Measurements from ENCODE around the gene KCTD21.

Gene KCTD21

DNA sequence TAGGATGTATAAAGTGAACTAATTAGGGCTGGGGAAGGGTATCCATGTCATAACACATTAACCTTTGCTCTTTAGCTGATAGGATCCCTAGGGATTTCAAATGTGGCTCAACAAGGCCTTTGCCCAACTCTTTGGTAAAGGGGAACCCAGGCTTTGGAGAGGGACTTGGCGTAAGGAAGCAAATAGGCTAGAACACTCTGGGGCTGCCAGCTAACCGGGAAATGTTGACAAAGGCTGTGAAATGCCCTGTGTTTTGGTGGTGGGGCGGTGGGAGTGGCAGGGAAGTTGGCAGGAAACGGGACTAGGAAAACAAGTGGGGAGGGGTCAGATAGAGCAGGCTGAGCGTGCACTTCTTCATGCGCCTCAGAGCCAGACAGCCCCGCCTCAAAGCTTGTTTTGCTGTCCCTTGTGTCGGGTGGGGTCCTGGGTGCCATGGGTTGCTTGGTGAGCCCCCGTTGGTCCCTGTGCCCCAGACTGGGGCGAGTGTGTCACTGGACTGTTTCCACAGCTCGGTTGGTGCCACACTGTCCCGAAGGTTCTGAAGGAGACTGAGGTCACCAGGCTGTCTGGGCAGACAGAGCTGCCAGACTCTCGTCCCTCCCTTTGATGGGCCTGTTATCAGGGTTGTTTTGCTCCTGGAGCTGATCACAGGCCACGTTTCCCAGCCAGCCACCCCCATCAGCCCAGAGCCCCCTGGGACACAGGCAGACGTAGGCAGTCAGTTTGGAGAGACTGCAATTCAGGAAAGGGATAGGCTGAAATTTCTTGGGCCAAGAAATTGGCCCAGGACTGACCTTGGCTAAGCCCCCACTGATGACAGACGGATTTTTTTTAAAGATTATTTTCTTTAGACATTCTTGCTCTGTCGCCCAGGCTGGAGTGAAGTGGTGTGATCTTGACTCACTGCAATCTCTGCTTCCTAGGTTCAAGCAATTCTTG lies 19.6 kb downstream of the KCTD21 start:
- ChIA-PET POLR2A (interaction anchor here (1.6 kb wide), 1 partner anchor 29 kb away, joined by 7 read pairs; the partner anchor contains the start of gene ALG8), CTCF (no interaction called here)

DNA sequence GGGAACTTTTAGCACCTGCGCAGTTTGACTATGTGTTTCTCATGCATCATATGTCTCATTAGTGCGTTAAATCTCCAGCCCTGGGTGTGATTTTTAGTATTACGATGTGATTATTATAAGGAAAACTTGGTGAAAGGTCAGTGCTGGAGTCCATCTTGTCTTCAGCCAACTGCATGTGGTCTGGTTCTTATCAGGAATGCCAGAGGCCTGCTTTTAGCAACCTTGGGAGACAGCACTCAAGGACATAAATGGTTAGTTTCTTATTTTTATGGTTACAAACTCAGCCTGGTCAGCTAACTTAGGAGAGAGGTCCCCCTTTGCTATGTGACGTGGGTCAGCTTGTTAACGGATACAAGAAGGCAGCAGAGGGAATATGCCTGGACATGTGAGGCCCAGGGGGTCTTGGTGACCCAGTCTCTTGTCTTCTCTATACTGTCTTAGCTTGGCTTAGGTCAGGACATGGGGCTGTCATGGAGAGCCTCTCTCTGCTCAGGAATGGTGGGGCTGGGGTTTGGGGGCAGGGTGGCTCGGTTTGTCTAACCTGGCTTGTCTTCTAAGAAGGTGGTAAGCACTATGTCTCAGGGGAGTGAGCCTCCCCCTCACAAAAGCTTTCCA lies 21.5 kb downstream of the KCTD21 start:
- CTCF ChIA-PET = no interaction called here
- no peak for DNase-seq (ENCODE audit: extremely low spot score)
- TF ChIP-seq FOXK2 (IDR thresholded peaks at IDR 0.05) (no peak), CTBP1 (IDR thresholded peaks at IDR 0.05; ENCODE audit: borderline replicate concordance) (no peak), ARNT (IDR thresholded peaks at IDR 0.05) (no peak), ZNF384 (IDR thresholded peaks at IDR 0.05) (no peak)
- POLR2A ChIA-PET = no interaction called here

More for the DNA sequence above, 19.6 kb downstream of the KCTD21 start:
- TF ChIP-seq L3MBTL2 (conservative IDR thresholded peaks at IDR 0.05) = no peak
- DNase-seq (ENCODE audit: extremely low spot score) = no peak

DNA sequence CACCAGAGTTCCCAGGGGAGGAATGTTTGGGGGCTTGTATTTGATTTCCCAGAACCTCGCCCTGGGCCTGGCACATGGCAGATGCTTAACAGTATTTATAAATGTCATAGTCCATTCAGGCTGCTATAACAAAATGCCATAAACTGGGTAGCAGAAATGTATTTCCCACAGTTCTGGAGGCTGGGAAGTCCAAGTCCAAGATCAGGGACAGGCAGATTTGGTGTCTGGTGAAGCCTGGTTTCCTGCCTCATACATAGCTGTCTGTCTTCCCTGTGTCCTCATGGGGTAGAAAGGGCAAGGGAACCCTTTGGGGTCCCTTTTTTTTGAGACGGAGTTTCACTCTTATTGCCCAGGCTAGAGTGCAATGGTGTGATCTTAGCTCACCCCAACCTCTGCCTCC lies 24.0 kb downstream of the KCTD21 start:
- DNase-seq (ENCODE audit: extremely low spot score) = no peak
- ChIA-PET CTCF (no interaction called here), POLR2A (interaction anchor here (1.8 kb wide), 1 partner anchor 25 kb away, joined by 6 read pairs; the partner anchor contains the start of gene ALG8)
- TF ChIP-seq FOXA1 (IDR thresholded peaks at IDR 0.05) = no peak
- TF ChIP-seq, protein P1, sequence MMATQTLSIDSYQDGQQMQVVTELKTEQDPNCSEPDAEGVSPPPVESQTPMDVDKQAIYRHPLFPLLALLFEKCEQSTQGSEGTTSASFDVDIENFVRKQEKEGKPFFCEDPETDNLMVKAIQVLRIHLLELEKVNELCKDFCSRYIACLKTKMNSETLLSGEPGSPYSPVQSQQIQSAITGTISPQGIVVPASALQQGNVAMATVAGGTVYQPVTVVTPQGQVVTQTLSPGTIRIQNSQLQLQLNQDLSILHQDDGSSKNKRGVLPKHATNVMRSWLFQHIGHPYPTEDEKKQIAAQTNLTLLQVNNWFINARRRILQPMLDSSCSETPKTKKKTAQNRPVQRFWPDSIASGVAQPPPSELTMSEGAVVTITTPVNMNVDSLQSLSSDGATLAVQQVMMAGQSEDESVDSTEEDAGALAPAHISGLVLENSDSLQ (IDR thresholded peaks at IDR 0.05) = no peak
- no peak for TF ChIP-seq BHLHE40 (IDR thresholded peaks at IDR 0.05; ENCODE audit: borderline replicate concordance)
- no peak for TF ChIP-seq CTBP1 (IDR thresholded peaks at IDR 0.05; ENCODE audit: borderline replicate concordance)
- TF ChIP-seq TARDBP (IDR thresholded peaks at IDR 0.05) = no peak
- no peak for TF ChIP-seq FOXM1 (IDR thresholded peaks at IDR 0.05; ENCODE audit: borderline replicate concordance)
- no peak for TF ChIP-seq ARNT (IDR thresholded peaks at IDR 0.05)
- TF ChIP-seq ZNF384 (IDR thresholded peaks at IDR 0.05) = no peak
- no peak for TF ChIP-seq SP1 (IDR thresholded peaks at IDR 0.05)
- no peak for TF ChIP-seq HDGF (IDR thresholded peaks at IDR 0.05; ENCODE audit: borderline replicate concordance)
- no peak for TF ChIP-seq ELF4 (IDR thresholded peaks at IDR 0.05)
- no peak for TF ChIP-seq L3MBTL2 (conservative IDR thresholded peaks at IDR 0.05)

DNA sequence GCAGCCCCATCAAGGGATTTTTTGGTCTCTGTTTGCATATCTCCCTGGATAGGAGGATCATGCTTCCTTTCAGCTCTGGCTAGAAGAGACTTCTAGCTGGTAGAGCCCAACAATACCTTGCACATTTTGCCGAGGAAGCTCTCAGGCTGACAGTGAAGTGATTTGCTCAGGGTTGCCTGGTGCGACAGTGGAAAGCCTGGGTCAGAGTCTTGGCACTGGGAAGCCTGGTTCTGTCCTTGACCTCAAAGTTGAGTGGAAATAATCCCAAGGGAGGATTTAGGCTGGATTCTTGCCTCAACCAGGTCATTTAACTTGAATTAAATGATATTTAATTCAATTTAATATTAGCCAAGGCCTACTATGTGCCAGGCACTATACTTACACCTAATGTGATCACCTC lies 24.6 kb downstream of the KCTD21 start:
- no peak for DNase-seq (ENCODE audit: extremely low spot score)
- ChIA-PET CTCF (no interaction called here), POLR2A (no interaction called here)
- TF ChIP-seq ZNF384 (IDR thresholded peaks at IDR 0.05) (no peak), FOXM1 (IDR thresholded peaks at IDR 0.05; ENCODE audit: borderline replicate concordance) (no peak), FOXA1 (IDR thresholded peaks at IDR 0.05) (no peak), FOXK2 (IDR thresholded peaks at IDR 0.05) (no peak), TARDBP (IDR thresholded peaks at IDR 0.05) (no peak), LEF1 (IDR thresholded peaks at IDR 0.05; ENCODE audit: borderline replicate concordance) (no peak), NFRKB (IDR thresholded peaks at IDR 0.05) (no peak), CTBP1 (IDR thresholded peaks at IDR 0.05; ENCODE audit: borderline replicate concordance) (no peak), BHLHE40 (IDR thresholded peaks at IDR 0.05; ENCODE audit: borderline replicate concordance) (no peak), SUZ12 (IDR thresholded peaks at IDR 0.05) (no peak), ARNT (IDR thresholded peaks at IDR 0.05) (no peak), ELF4 (IDR thresholded peaks at IDR 0.05) (no peak), L3MBTL2 (conservative IDR thresholded peaks at IDR 0.05) (no peak), HDGF (IDR thresholded peaks at IDR 0.05; ENCODE audit: borderline replicate concordance) (no peak)
- TF ChIP-seq, protein P1 (IDR thresholded peaks at IDR 0.05) = no peak

DNA sequence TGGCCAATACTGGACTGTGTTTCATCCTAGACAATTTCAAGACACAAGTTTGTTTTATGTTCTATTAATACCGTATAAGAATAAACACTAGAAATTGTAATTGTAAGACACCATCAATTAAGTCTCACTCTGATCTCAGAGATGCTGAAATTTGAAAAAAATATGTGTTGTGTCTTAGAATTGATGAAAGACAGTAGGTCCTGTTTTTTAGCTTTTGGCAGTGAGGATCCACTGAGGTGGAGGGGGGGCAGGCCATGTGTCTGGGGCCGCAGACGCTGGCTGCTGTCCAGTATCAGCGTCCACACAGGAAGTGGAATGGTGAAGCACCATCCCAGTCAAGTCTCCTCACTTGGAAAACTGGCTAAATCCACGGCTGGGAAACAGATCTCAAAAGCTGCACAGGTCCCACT lies 26.5 kb downstream of the KCTD21 start:
- ChIA-PET CTCF (no interaction called here), POLR2A (interaction anchor here (1.9 kb wide), 1 partner anchor 22 kb away, joined by 6 read pairs; the partner anchor contains the start of gene ALG8)
- DNase-seq (ENCODE audit: extremely low spot score) = no peak
- TF ChIP-seq CTBP1 (IDR thresholded peaks at IDR 0.05; ENCODE audit: borderline replicate concordance) (no peak), ELF4 (IDR thresholded peaks at IDR 0.05) (no peak), ARNT (IDR thresholded peaks at IDR 0.05) (no peak), NFRKB (IDR thresholded peaks at IDR 0.05) (no peak), LEF1 (IDR thresholded peaks at IDR 0.05; ENCODE audit: borderline replicate concordance) (no peak), SP1 (IDR thresholded peaks at IDR 0.05) (no peak)

DNA sequence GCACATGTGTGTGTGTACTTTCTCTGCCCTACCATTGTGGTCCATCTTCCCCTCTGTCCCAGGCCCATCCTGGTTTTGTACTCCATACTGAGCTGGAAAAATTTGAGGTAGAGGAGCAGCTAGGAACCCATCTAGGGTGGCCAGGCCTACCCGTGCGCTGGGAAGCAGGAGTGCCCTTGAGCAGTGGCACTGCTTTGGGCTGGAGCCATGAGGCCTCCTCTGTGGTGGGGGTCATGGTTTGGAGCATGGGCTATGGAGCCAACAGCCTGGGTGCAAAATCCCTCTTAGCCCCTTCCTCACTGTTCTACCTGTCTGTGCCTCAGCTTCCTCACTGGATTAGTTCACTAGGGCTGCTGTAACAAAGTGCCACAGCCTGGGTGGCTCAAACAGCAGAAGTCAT lies 27.1 kb downstream of the KCTD21 start:
- no peak for TF ChIP-seq ARNT (IDR thresholded peaks at IDR 0.05)
- TF ChIP-seq L3MBTL2 (conservative IDR thresholded peaks at IDR 0.05) = no peak
- TF ChIP-seq LEF1 (IDR thresholded peaks at IDR 0.05; ENCODE audit: borderline replicate concordance) = no peak
- TF ChIP-seq HDGF (IDR thresholded peaks at IDR 0.05; ENCODE audit: borderline replicate concordance) = no peak
- no peak for TF ChIP-seq FOXM1 (IDR thresholded peaks at IDR 0.05; ENCODE audit: borderline replicate concordance)
- no peak for TF ChIP-seq CTBP1 (IDR thresholded peaks at IDR 0.05; ENCODE audit: borderline replicate concordance)
- no peak for TF ChIP-seq TARDBP (IDR thresholded peaks at IDR 0.05)
- CTCF ChIA-PET = interaction anchor here (0.5 kb wide), 1 partner anchor 35 kb away, joined by 3 read pairs; no protein-coding TSS in a partner anchor
- POLR2A ChIA-PET = interaction anchor here (1.9 kb wide), 1 partner anchor 22 kb away, joined by 6 read pairs; the partner anchor contains the start of gene ALG8

More for the DNA sequence above, 27.1 kb downstream of the KCTD21 start:
- no peak for DNase-seq (ENCODE audit: extremely low spot score)

Measured in HEK293T (cell line).